BJ (cell line): Measurements from ENCODE around the gene ARID3A. TPM values are rescaled to one million over a fixed set of nuclear protein-coding genes. Genes with fewer than 3 reads are reported as not detected.

Experiments
- CTCF ChIA-PET: fragments of 350-600 bp; formaldehyde crosslinking; extraction: SDS; loops from one replicate; lab custom pipeline; 2021; ENCODE audit warnings: antibody characterized with exemption, inconsistent platforms; lab: Yijun Ruan, JAX
- POLR2A ChIA-PET: fragments of 300-600 bp; sonication (Branson Sonifier 250); formaldehyde crosslinking; extraction: SDS; loops from one replicate; lab custom pipeline; 2021; ENCODE audit warnings: antibody characterized with exemption; lab: Charles Lee
- DNase-seq: peaks from one replicate; pipeline ENCODE4 v3.0.0-alpha.2; 2011; ENCODE audit warnings: low read depth
- H3K27me3 ChIP-seq: 2 replicates; pipeline ENCODE4 v1.6.0; 2011; ENCODE audit warnings: low read length; ENCODE audit not compliant: control insufficient read depth, insufficient read depth
- H3K36me3 ChIP-seq: 2 replicates; pipeline ENCODE4 v1.5.1; 2011; ENCODE audit warnings: low read length; ENCODE audit not compliant: control insufficient read depth, insufficient read depth
- H3K4me3 ChIP-seq: 2 replicates; pipeline ENCODE4 v1.5.1; 2011; ENCODE audit warnings: low read depth, mild to moderate bottlenecking, control low read depth, low read length
- CTCF ChIP-seq: IDR thresholded peaks from 2 replicates; pipeline ENCODE4 v1.5.1; 2011; ENCODE audit warnings: low read depth, mild to moderate bottlenecking, control low read depth, inconsistent platforms, low read length, moderate library complexity; ENCODE audit not compliant: insufficient read depth
- polyA plus RNA-seq: library from polyadenylated mRNA; depleted of rRNA; stranded (reverse); fragments of >200 nt; gene quantifications from 2 replicates; pipeline ENCODE4 v1.2.3, GENCODE V29; 2011

ARID3A gene
- polyA plus RNA-seq, 1 experiment, result 17.4 TPM

GRCh38 chr19:900043-900301 lies 25.9 kb upstream of the ARID3A start:
- POLR2A ChIA-PET, result no interaction called here
- TF ChIP-seq CTCF, result no peak
- CTCF ChIA-PET, result interaction anchor here (1.2 kb wide), 1 partner anchor 10 kb away, joined by 3 read pairs; no protein-coding TSS in a partner anchor

GRCh38 chr19:900302-901111 lies 25.3 kb upstream of the ARID3A start:
- no peak overlapping the region for H3K4me3 ChIP-seq
- no peak for TF ChIP-seq CTCF
- no peak for DNase-seq
- H3K27me3 ChIP-seq, result no peaks in the 10 kb centered on the region
- ChIA-PET POLR2A (no interaction called here), CTCF (interaction anchor here (1.2 kb wide), 1 partner anchor 9 kb away, joined by 3 read pairs; no protein-coding TSS in a partner anchor)
- H3K36me3 ChIP-seq, result peaks cover 25% of the 10 kb centered on the region

More at GRCh38 chr19:900043-900301, 25.9 kb upstream of the ARID3A start:
- H3K4me3 ChIP-seq, result no peak overlapping the region
- no peak for DNase-seq
- no peaks in the 10 kb centered on the region for H3K27me3 ChIP-seq
- H3K36me3 ChIP-seq, result peaks cover 25% of the 10 kb centered on the region

- ChIA-PET POLR2A (no interaction called here), CTCF (no interaction called here)
- DNase-seq, result no peak
- Histone ChIP-seq H3K36me3 (peaks cover 25% of the 10 kb centered on the region), H3K27me3 (no peaks in the 10 kb centered on the region), H3K4me3 (no peak overlapping the region)
- no peak for TF ChIP-seq CTCF
Observed at GRCh38 chr19:901216-902092, 24.4 kb upstream of the ARID3A start.

GRCh38 chr19:902093-902370 lies 23.8 kb upstream of the ARID3A start:
- DNase-seq, result no peak
- H3K4me3 ChIP-seq, result no peak overlapping the region
- TF ChIP-seq CTCF, result no peak
- H3K27me3 ChIP-seq, result no peaks in the 10 kb centered on the region
- CTCF ChIA-PET, result no interaction called here
- POLR2A ChIA-PET, result no interaction called here
- peaks cover 22% of the 10 kb centered on the region for H3K36me3 ChIP-seq

GRCh38 chr19:902446-903226 lies 23.2 kb upstream of the ARID3A start:
- no peak overlapping the region for H3K4me3 ChIP-seq
- TF ChIP-seq CTCF, result no peak
- no peak for DNase-seq
- no peaks in the 10 kb centered on the region for H3K27me3 ChIP-seq
- CTCF ChIA-PET, result interaction anchor here (0.9 to 1.2 kb wide), 2 partner anchors 38 to 342 kb away, joined by 3 read pairs; no protein-coding TSS in a partner anchor
- H3K36me3 ChIP-seq, result peaks cover 21% of the 10 kb centered on the region
- POLR2A ChIA-PET, result no interaction called here
